Measurements from ENCODE around the gene USP32. TPM values are rescaled to one million over a fixed set of nuclear protein-coding genes. Genes with fewer than 3 reads are reported as not detected.
A peak's percentile ranks its signal among the peaks of the same experiment; 100 is the strongest.

Gene USP32, protein sequence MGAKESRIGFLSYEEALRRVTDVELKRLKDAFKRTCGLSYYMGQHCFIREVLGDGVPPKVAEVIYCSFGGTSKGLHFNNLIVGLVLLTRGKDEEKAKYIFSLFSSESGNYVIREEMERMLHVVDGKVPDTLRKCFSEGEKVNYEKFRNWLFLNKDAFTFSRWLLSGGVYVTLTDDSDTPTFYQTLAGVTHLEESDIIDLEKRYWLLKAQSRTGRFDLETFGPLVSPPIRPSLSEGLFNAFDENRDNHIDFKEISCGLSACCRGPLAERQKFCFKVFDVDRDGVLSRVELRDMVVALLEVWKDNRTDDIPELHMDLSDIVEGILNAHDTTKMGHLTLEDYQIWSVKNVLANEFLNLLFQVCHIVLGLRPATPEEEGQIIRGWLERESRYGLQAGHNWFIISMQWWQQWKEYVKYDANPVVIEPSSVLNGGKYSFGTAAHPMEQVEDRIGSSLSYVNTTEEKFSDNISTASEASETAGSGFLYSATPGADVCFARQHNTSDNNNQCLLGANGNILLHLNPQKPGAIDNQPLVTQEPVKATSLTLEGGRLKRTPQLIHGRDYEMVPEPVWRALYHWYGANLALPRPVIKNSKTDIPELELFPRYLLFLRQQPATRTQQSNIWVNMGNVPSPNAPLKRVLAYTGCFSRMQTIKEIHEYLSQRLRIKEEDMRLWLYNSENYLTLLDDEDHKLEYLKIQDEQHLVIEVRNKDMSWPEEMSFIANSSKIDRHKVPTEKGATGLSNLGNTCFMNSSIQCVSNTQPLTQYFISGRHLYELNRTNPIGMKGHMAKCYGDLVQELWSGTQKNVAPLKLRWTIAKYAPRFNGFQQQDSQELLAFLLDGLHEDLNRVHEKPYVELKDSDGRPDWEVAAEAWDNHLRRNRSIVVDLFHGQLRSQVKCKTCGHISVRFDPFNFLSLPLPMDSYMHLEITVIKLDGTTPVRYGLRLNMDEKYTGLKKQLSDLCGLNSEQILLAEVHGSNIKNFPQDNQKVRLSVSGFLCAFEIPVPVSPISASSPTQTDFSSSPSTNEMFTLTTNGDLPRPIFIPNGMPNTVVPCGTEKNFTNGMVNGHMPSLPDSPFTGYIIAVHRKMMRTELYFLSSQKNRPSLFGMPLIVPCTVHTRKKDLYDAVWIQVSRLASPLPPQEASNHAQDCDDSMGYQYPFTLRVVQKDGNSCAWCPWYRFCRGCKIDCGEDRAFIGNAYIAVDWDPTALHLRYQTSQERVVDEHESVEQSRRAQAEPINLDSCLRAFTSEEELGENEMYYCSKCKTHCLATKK (N-terminal part only)
- 160 and 164 TPM in 2 replicates for total RNA-seq (2013; cell fraction: nucleolus; rRNA removed)
- total RNA-seq (2014; rRNA removed) (27.3 and 31.1 TPM in 2 replicates), total RNA-seq (2014; rRNA removed; fragmentation: Illumina TruSeq; extraction: Trizol) (36.6 and 39.1 TPM in 2 replicates), total RNA-seq (2021) (35.0 and 36.8 TPM in 2 replicates), polyA plus RNA-seq (2011; rRNA removed) (37.3 and 42.4 TPM in 2 replicates), polyA plus RNA-seq (2014; fragmentation: Illumina TruSeq; extraction: Trizol) (30.8 and 40.4 TPM in 2 replicates), polyA plus RNA-seq (2014; fragmentation: Nextera tagmentation; extraction: Ambion mirVana) (1 to 10 TPM; 7.8 to 9.8 TPM), polyA plus RNA-seq (2014; rRNA removed) (21.7 and 23.7 TPM in 2 replicates), polyA plus RNA-seq (2016; fragmentation: Nextera tagmentation; extraction: Ambion mirVana) (10 to 100 TPM; 10.7 to 10.9 TPM), polyA minus RNA-seq (2011; rRNA and poly(A)+ RNA removed) (35.6 and 52.5 TPM in 2 replicates), Bru-seq, nascent RNA (percentile 81 among the genes with signal in this experiment), BruChase-seq, experiment 1, labeled RNA remaining after a 6-hour chase (percentile 78 among the genes with signal in this experiment), BruChase-seq, experiment 2, labeled RNA remaining after a 2-hour chase (percentile 77 among the genes with signal in this experiment)
- 11.3 TPM for polyA plus RNA-seq (2011; ENCODE audit: low read depth)
- 20.4 and 28.5 TPM in 2 replicates for polyA plus RNA-seq (2011; cell fraction: cytosol; rRNA removed)
- polyA plus RNA-seq (2011; cell fraction: nucleus; rRNA removed) = 18.1 and 23.8 TPM in 2 replicates
- 19.5 and 21.8 TPM in 2 replicates for polyA plus RNA-seq (2012)
- 11.6 and 22.2 TPM in 2 replicates for polyA minus RNA-seq (2011; cell fraction: cytosol; rRNA and poly(A)+ RNA removed)
- 19.5 and 22.9 TPM in 2 replicates for polyA minus RNA-seq (2011; cell fraction: nucleus; rRNA and poly(A)+ RNA removed)
- long read RNA-seq, experiment 1, partial matches to known transcripts = 1 of 2 reads
- long read RNA-seq, experiment 1, other reads (novel, unspliced or antisense) = 1 of 2 reads
- long read RNA-seq, experiment 2, partial matches to known transcripts = 17 of 29 reads
- long read RNA-seq, experiment 2, other reads (novel, unspliced or antisense) = 12 of 29 reads

DNA sequence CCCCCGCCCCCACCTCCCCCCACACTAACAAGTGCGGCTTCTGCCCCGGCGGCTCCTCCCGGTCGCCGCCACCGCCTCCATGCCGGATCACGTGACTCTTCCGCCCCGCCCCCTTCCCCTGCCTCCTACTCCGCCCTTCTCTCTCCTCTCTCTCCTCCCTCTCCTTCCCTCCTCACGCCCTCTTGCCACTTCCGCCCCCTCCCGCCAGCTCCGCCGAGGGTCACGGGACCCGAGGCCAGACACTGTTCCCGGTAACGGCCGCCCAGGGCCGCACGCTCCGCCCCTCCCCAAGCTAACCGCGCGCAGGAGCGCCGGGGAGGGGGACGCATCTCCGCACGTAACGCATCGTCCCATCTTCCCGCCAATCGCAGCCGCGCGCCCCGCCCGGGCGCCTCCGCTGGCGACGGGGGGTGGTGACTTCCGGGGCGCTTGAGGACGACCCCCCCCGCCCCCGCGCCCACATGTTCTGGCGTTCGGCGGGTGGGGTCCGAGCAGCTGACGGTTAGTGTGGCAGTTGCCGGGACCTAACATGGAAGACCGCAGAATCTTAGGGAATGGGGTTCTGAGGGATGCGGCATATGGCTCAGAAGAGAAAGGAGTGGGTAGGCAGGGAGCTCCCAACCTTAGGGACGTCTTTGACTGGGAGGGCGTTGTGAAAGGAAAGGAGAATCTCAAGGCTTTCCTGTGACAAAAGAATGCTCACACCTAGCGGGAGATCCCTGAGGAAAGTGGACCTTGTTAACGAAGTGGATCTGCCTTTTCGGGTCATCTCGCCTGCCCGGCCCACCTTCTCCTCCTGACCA lies at the start of gene USP32:
USP32 (minus strand) TSS at position 92 of the 803 bp plus-strand sequence. CDS start 194 bp downstream, outside the sequence.
- Histone ChIP-seq H2AFZ (ENCODE audit: control insufficient read depth, low read depth, low read length) (peak within 1 kb of the TSS; percentile 78), H3K79me2 (ENCODE audit: control insufficient read depth, insufficient read depth, low read length) (peaks cover 38% of the 10 kb centered on the region), H4K20me1 (ENCODE audit: control insufficient read depth, insufficient read depth) (no peaks in the 10 kb centered on the region), H3K9me3 (replicated peaks; ENCODE audit: control insufficient read depth, insufficient read depth, low read length) (no peaks in the 10 kb centered on the region), H3K9ac (ENCODE audit: control insufficient read depth, insufficient read depth, low read length) (peak within 1 kb of the TSS; percentile 90), H3K27me3 (replicated peaks in 1 of 2; ENCODE audit: control insufficient read depth in 2 of 2, insufficient read depth in 2 of 2, low read length in 1 of 2) (no peaks in the 10 kb centered on the region), H3K36me3 (ENCODE audit: control insufficient read depth in 2 of 2, insufficient read depth in 2 of 2, low read length in 1 of 2) (no peaks in the 10 kb centered on the region), H3K27ac (ENCODE audit: control insufficient read depth, insufficient read depth) (peak within 1 kb of the TSS; percentile 89), H3K4me3 (peak within 1 kb of the TSS; percentile 97), H3K4me1 (ENCODE audit: control insufficient read depth, insufficient read depth, low read length) (no peaks in the 10 kb centered on the region), H3K4me2 (ENCODE audit: control insufficient read depth, insufficient read depth) (peak within 1 kb of the TSS; percentile 91)
- SMC1A ChIA-PET (ENCODE audit: uncharacterized antibody, unreplicated experiment) = interaction anchor here (0.8 to 1.8 kb wide), 4 partner anchors 78 to 305 kb away, joined by 3 to 5 read pairs (median 4); no protein-coding TSS in a partner anchor
- 1% methylated on average over 34 of the region's 68 CpGs for WGBS (ENCODE audit: insufficient coverage, insufficient replicate concordance, low lambda C conversion rate, missing lambda C conversion rate)
- BruUV-seq (replicated peaks) = no TSS peak
- DNase-seq (ENCODE audit: low read depth, low spot score) = peak; percentile 96
- ATAC-seq = peak; percentile 88
- CTCF ChIA-PET = interaction anchor here (1.1 to 1.8 kb wide), 3 partner anchors 36 to 161 kb away, joined by 3 to 6 read pairs (median 4); no protein-coding TSS in a partner anchor
- in situ Hi-C loops (cut with MboI) (no loop called here), intact Hi-C loops (cut with micrococcal nuclease; ENCODE audit: unreplicated experiment) (loop anchor here (5.0 kb wide), 1 partner anchor 85 kb away; no protein-coding TSS in a partner anchor)
- RAD21 ChIA-PET (ENCODE audit: unreplicated experiment) = interaction anchor here (0.6 to 0.9 kb wide), 3 partner anchors 36 to 161 kb away, joined by 3 read pairs; no protein-coding TSS in a partner anchor
- POLR2A ChIA-PET = interaction anchor here (0.6 to 1.8 kb wide), 8 partner anchors 10 to 313 kb away, joined by 3 to 10 read pairs (median 4); partner anchors contain the start of genes HEATR6 and PPM1D
- no peak for FAIRE-seq
- TF ChIP-seq FOXM1 (IDR thresholded peaks at IDR 0.05; ENCODE audit: low read depth, low read length) = no peak
- no peak for TF ChIP-seq ATF2 (IDR thresholded peaks at IDR 0.05; ENCODE audit: low read length)
- TF ChIP-seq CBX5 (IDR thresholded peaks at IDR 0.05; ENCODE audit: low read depth) = peak; percentile 44; the same call in 1 of the 2 replicates
- TF ChIP-seq, protein P1, sequence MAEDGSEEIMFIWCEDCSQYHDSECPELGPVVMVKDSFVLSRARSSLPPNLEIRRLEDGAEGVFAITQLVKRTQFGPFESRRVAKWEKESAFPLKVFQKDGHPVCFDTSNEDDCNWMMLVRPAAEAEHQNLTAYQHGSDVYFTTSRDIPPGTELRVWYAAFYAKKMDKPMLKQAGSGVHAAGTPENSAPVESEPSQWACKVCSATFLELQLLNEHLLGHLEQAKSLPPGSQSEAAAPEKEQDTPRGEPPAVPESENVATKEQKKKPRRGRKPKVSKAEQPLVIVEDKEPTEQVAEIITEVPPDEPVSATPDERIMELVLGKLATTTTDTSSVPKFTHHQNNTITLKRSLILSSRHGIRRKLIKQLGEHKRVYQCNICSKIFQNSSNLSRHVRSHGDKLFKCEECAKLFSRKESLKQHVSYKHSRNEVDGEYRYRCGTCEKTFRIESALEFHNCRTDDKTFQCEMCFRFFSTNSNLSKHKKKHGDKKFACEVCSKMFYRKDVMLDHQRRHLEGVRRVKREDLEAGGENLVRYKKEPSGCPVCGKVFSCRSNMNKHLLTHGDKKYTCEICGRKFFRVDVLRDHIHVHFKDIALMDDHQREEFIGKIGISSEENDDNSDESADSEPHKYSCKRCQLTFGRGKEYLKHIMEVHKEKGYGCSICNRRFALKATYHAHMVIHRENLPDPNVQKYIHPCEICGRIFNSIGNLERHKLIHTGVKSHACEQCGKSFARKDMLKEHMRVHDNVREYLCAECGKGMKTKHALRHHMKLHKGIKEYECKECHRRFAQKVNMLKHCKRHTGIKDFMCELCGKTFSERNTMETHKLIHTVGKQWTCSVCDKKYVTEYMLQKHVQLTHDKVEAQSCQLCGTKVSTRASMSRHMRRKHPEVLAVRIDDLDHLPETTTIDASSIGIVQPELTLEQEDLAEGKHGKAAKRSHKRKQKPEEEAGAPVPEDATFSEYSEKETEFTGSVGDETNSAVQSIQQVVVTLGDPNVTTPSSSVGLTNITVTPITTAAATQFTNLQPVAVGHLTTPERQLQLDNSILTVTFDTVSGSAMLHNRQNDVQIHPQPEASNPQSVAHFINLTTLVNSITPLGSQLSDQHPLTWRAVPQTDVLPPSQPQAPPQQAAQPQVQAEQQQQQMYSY (CRISPR knock-in tag; IDR thresholded peaks at IDR 0.05) = peak; percentile 77; the same call in 1 of the 2 replicates
- peak; percentile 37 for TF ChIP-seq CREM (IDR thresholded peaks at IDR 0.05; ENCODE audit: low read depth)
- TF ChIP-seq IKZF2 (IDR thresholded peaks at IDR 0.05) = peak; percentile 80; a peak in 3 of 4 replicates
- TF ChIP-seq BMI1 (IDR thresholded peaks at IDR 0.05; ENCODE audit: borderline replicate concordance) = no peak

Data from GM12878 (cell line).